Endodermal cell (in vitro differentiated cells): Measurements from ENCODE around the gene MR1. TPM values are rescaled to one million over a fixed set of nuclear protein-coding genes. Genes with fewer than 3 reads are reported as not detected.

Source experiments
- DNase-seq: peaks from one replicate; pipeline ENCODE4 v3.0.0-alpha.2; 2017
- H3K27ac ChIP-seq: 2 replicates; pipeline ENCODE4 v1.5.1; 2013; ENCODE audit warnings: mild to moderate bottlenecking, low read depth, low read length, moderate library complexity
- H3K27me3 ChIP-seq: 2 replicates; pipeline ENCODE4 v1.6.1; 2013; ENCODE audit warnings: mild to moderate bottlenecking, low read length, moderate library complexity; ENCODE audit not compliant: insufficient read depth, control insufficient read depth, poor library complexity, severe bottlenecking
- H3K36me3 ChIP-seq: 2 replicates; pipeline ENCODE4 v1.7.0; 2013; ENCODE audit warnings: mild to moderate bottlenecking, low read length, moderate library complexity; ENCODE audit not compliant: control insufficient read depth, insufficient read depth
- H3K4me1 ChIP-seq: one replicate; pipeline ENCODE4 v1.7.0; 2013; ENCODE audit warnings: low read length; ENCODE audit not compliant: control insufficient read depth, insufficient read depth
- H3K4me3 ChIP-seq: 2 replicates; pipeline ENCODE4 v1.5.1; 2013; ENCODE audit warnings: mild to moderate bottlenecking, low read length, moderate library complexity
- H3K9ac ChIP-seq: 2 replicates; pipeline ENCODE4 v1.6.1; 2013; ENCODE audit warnings: mild to moderate bottlenecking, low read length, moderate library complexity; ENCODE audit not compliant: poor library complexity, severe bottlenecking; ENCODE audit errors: extremely low read depth
- H3K9me3 ChIP-seq: 2 replicates; pipeline ENCODE4 v1.6.1; 2013; ENCODE audit warnings: mild to moderate bottlenecking, low read length, moderate library complexity; ENCODE audit not compliant: control insufficient read depth
- H3K27ac Mint-ChIP-seq: 2 replicates; pipeline ENCODE4 v1.8.0; 2020; ENCODE audit warnings: mixed read lengths
- H3K27me3 Mint-ChIP-seq: 2 replicates; pipeline ENCODE4 v1.8.0; 2021; ENCODE audit warnings: mild to moderate bottlenecking, mixed read lengths; ENCODE audit not compliant: insufficient read depth
- H3K36me3 Mint-ChIP-seq: 2 replicates; pipeline ENCODE4 v1.8.0; 2020; ENCODE audit warnings: low read depth, mixed read lengths
- H3K4me1 Mint-ChIP-seq: 2 replicates; pipeline ENCODE4 v1.8.0; 2020; ENCODE audit warnings: mixed read lengths
- H3K4me3 Mint-ChIP-seq: 2 replicates; pipeline ENCODE4 v1.8.0; 2020; ENCODE audit warnings: mild to moderate bottlenecking, moderate library complexity, mixed read lengths
- H3K9me3 Mint-ChIP-seq: 2 replicates; pipeline ENCODE4 v1.8.0; 2020; ENCODE audit warnings: mild to moderate bottlenecking, mixed read lengths
- WGBS, 2 experiments: methylation state at CpG; one replicate each; pipeline versions ENCODE4 v1.1.5 to v1.1.7; 2013; ENCODE audit warnings: missing lambda C conversion rate in 2 of 2, mixed read lengths in 1 of 2; ENCODE audit not compliant: insufficient coverage in 1 of 2, insufficient read length in 1 of 2; 5-methylcytosine and 5-hydroxymethylcytosine counted together
- total RNA-seq, 2 donors: library from RNA; stranded (reverse); fragmentation: NEBNext Ultra II Directional in 1 of 2; extraction: Animal tissue kit (Norgen Biotek cat#: 25700) in 1 of 2; gene quantifications; 2 replicates in 1 of 2; 3 replicates in 1 of 2; pipeline ENCODE4 v1.2.1, GENCODE V29; 2021
- TF ChIP-seq, protein P1 (sequence below): fragments of 200-600 bp; sonication (generic); conservative IDR thresholded peaks from 2 replicates; pipeline ENCODE4 v1.5.0; 2021; ENCODE audit warnings: antibody characterized with exemption, mild to moderate bottlenecking

The MR1 gene
- total RNA-seq, 2 donors from 2014 or later: 0.22 to 0.35 TPM

DNA sequence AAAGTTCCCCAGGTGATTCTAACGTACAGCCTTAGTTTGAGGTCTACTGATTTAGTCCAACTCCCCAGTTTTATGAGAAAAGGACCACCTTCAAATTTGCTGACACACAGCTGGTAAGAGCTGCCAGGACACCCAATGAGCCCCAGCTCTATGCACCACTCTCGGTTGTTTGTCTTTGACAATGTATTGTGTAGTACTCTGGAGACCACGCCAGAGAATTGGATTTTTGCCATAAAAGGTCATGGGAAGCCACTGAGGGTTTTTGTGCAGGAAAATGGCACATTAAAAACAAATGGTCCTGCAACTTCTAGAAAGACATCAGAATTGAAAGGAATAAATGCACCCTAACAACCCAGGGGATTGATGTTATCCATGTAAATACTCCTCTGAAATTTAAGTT is 47.6 kb downstream of the MR1 start:
- no peaks in the 10 kb centered on the region for H3K36me3 Mint-ChIP-seq
- H3K9me3 Mint-ChIP-seq: no peaks in the 10 kb centered on the region

DNA sequence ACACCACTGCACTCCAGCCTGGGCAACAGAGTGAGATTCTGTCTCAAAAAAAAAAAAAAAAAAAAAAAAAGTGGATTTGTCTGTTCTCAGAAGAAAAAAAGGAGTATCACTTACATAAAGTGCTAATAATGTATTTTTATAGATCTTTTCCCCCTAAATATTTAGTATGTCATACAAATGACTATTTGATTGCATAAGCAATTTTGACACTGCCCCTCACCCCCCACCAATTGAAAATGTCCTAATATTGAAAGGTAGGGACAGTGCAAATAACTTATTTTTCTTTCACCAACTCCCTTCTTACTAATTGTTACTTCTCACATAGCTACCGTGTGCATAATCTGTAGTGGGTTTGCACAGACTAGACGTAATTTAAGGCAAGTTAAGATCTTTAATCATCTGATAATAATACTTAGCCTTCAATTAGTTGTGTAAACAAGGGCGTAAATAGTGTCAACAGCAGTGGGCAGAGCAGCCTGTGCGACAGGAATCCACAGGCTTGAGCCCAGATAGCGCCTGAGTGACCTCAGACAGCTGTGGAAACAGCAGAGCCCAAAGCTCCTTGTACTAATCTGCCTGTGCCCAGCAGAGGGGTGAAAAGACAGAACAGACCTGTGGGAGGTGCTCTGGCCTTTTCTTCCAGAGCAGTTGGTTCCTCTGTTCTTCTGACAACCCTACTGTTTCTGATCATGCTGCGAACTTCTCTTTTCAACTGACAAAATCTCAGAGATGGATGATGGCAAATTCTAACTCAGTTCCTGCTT is 50.2 kb downstream of the MR1 start:
- peaks cover 9% of the 10 kb centered on the region for H3K4me1 ChIP-seq
- TF ChIP-seq, protein P1, sequence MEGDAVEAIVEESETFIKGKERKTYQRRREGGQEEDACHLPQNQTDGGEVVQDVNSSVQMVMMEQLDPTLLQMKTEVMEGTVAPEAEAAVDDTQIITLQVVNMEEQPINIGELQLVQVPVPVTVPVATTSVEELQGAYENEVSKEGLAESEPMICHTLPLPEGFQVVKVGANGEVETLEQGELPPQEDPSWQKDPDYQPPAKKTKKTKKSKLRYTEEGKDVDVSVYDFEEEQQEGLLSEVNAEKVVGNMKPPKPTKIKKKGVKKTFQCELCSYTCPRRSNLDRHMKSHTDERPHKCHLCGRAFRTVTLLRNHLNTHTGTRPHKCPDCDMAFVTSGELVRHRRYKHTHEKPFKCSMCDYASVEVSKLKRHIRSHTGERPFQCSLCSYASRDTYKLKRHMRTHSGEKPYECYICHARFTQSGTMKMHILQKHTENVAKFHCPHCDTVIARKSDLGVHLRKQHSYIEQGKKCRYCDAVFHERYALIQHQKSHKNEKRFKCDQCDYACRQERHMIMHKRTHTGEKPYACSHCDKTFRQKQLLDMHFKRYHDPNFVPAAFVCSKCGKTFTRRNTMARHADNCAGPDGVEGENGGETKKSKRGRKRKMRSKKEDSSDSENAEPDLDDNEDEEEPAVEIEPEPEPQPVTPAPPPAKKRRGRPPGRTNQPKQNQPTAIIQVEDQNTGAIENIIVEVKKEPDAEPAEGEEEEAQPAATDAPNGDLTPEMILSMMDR: peak; percentile 76
- Mint-ChIP-seq H3K27me3 (peaks cover 25% of the 10 kb centered on the region), H3K9me3 (no peaks in the 10 kb centered on the region), H3K36me3 (no peaks in the 10 kb centered on the region), H3K4me1 (peaks cover 18% of the 10 kb centered on the region), H3K27ac (peak overlapping the region; percentile 12), H3K4me3 (no peak overlapping the region)
- no peaks in the 10 kb centered on the region for H3K36me3 ChIP-seq
- no peak overlapping the region for H3K4me3 ChIP-seq
- H3K9me3 ChIP-seq: no peaks in the 10 kb centered on the region
- H3K27me3 ChIP-seq: no peaks in the 10 kb centered on the region
- peak; percentile 81 for DNase-seq
- WGBS, 2 experiments: 50 to 67% methylated on average over 2 to 6 of the region's 6 CpGs
- no peak overlapping the region for H3K9ac ChIP-seq
- H3K27ac ChIP-seq: no peak overlapping the region

More for the DNA sequence above, 47.6 kb downstream of the MR1 start:
- peaks cover 29% of the 10 kb centered on the region for H3K4me1 Mint-ChIP-seq
- Histone ChIP-seq H3K27me3 (no peaks in the 10 kb centered on the region), H3K4me1 (peaks cover 13% of the 10 kb centered on the region), H3K36me3 (no peaks in the 10 kb centered on the region), H3K9ac (no peak overlapping the region), H3K27ac (no peak overlapping the region), H3K4me3 (no peak overlapping the region), H3K9me3 (no peaks in the 10 kb centered on the region)
- TF ChIP-seq, protein P1: no peak
- no peak for DNase-seq
- peaks cover 9% of the 10 kb centered on the region for H3K27me3 Mint-ChIP-seq
- no peak overlapping the region for H3K27ac Mint-ChIP-seq
- WGBS, 2 experiments: 74 to 88% methylated on average over 3 of the region's 3 CpGs
- H3K4me3 Mint-ChIP-seq: no peak overlapping the region

DNA sequence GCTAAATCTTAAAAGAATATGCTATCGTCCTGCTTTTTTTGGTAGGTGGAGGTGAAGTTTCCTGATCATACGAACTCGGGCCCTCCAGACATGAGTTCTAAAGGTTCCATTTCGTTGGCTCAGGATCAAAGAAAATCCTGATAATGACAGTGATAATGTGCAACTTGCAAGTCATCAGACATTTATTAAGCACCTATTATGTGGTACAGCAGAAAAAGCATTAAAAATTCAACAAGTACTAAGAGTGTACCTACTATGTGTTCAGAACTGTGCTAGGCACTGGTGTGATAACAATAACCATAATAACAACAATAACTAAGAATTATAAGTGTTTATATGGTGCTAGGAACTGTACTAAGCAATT is 50.8 kb downstream of the MR1 start:
- Mint-ChIP-seq H3K27ac (peak overlapping the region; percentile 12), H3K36me3 (no peaks in the 10 kb centered on the region), H3K4me3 (no peak overlapping the region), H3K27me3 (peaks cover 25% of the 10 kb centered on the region), H3K4me1 (peaks cover 13% of the 10 kb centered on the region), H3K9me3 (no peaks in the 10 kb centered on the region)
- Histone ChIP-seq H3K9ac (no peak overlapping the region), H3K36me3 (no peaks in the 10 kb centered on the region), H3K4me3 (no peak overlapping the region), H3K27me3 (no peaks in the 10 kb centered on the region), H3K27ac (no peak overlapping the region), H3K9me3 (no peaks in the 10 kb centered on the region), H3K4me1 (peaks cover 9% of the 10 kb centered on the region)
- WGBS, 2 experiments: 81 to 85% methylated on average over 3 to 4 of the region's 4 CpGs
- TF ChIP-seq, protein P1: no peak
- DNase-seq: no peak
